ENCODE results near the gene RWDD3. TPM values are rescaled to one million over a fixed set of nuclear protein-coding genes. Genes with fewer than 3 reads are reported as not detected.

The RWDD3 gene
- total RNA-seq, 4 donors from 2014 or later, result 3.7 to 13.1 (median 5.6) TPM

GRCh38 chr1:95284420-95284819, 50.4 kb downstream of the RWDD3 start:
- TF ChIP-seq, protein P1, sequence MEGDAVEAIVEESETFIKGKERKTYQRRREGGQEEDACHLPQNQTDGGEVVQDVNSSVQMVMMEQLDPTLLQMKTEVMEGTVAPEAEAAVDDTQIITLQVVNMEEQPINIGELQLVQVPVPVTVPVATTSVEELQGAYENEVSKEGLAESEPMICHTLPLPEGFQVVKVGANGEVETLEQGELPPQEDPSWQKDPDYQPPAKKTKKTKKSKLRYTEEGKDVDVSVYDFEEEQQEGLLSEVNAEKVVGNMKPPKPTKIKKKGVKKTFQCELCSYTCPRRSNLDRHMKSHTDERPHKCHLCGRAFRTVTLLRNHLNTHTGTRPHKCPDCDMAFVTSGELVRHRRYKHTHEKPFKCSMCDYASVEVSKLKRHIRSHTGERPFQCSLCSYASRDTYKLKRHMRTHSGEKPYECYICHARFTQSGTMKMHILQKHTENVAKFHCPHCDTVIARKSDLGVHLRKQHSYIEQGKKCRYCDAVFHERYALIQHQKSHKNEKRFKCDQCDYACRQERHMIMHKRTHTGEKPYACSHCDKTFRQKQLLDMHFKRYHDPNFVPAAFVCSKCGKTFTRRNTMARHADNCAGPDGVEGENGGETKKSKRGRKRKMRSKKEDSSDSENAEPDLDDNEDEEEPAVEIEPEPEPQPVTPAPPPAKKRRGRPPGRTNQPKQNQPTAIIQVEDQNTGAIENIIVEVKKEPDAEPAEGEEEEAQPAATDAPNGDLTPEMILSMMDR (IDR thresholded peaks at IDR 0.05), result no peak
- no peak for DNase-seq (ENCODE audit: low spot score)
- no peak for ATAC-seq (ENCODE audit: low FRiP score)

DNA sequence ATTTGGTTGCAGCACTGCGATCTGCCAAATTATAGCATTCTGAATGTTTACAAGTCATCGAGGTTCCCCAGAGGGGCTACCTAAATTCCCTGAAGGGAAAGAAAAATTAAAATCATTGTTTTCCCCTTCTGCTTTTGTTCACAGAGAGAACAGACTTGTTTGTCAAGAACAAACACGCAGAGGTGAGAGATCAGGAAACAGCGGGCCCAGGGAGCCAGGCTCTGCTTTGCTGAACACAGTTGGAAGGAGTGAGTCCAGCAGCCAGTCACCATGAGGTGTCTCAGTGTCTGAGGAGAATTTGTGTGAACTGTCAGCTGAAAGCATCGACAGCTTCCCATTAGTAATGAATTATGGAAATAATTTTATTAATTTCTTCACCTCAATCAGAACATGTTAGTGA, 52.5 kb downstream of the RWDD3 start:
- ATAC-seq (ENCODE audit: low FRiP score) (no peak), DNase-seq (ENCODE audit: low spot score) (no peak)
- TF ChIP-seq, protein P1 (IDR thresholded peaks at IDR 0.05), result no peak

GRCh38 chr1:95287081-95287480, 53.1 kb downstream of the RWDD3 start:
- DNase-seq (ENCODE audit: low spot score) (no peak), ATAC-seq (ENCODE audit: low FRiP score) (no peak)
- TF ChIP-seq, protein P1 (IDR thresholded peaks at IDR 0.05), result no peak

- DNase-seq (ENCODE audit: low spot score), result no peak
- TF ChIP-seq, protein P1 (IDR thresholded peaks at IDR 0.05), result no peak
- ATAC-seq (ENCODE audit: low FRiP score), result no peak
Observed at GRCh38 chr1:95287825-95288224, 53.8 kb downstream of the RWDD3 start.

Other genes starting within 250 kb of the RWDD3 start
- gene ALG14, start 161.3 kb upstream of the RWDD3 start, total RNA-seq, result 1 to 10 TPM in 3 of 4 donors, under 1 TPM in 1; 0.79 to 2.8 (median 1.4) TPM
- gene TLCD4, start 116.9 kb upstream of the RWDD3 start, total RNA-seq, result 10 to 100 TPM in 1 of 4 donors, 1 to 10 TPM in 3; 3.7 to 18.5 (median 6.1) TPM